ENCODE data around the gene MVB12B. TPM values are rescaled to one million over a fixed set of nuclear protein-coding genes. Genes with fewer than 3 reads are reported as not detected.

Gene MVB12B
- total RNA-seq, 2 donors from 2014 or later = 9.8 to 15.8 TPM

- no peaks in the 10 kb centered on the region for H3K4me1 ChIP-seq
- H3K4me3 ChIP-seq = no peak overlapping the region
- TF ChIP-seq CTCF (IDR thresholded peaks at IDR 0.05) = no peak
- no peak overlapping the region for H3K9ac ChIP-seq (ENCODE audit: low read depth in 2 of 2, low read length in 2 of 2)
- DNase-seq = no peak
- H3K36me3 ChIP-seq = no peaks in the 10 kb centered on the region
- H3K27me3 ChIP-seq = no peaks in the 10 kb centered on the region
- H3K27ac ChIP-seq = no peak overlapping the region
- intact Hi-C loops (cut with DNase I) = no loop called here
- no peaks in the 10 kb centered on the region for H3K9me3 ChIP-seq
These were observed 164.9 kb downstream of the MVB12B start for GRCh38 chr9:126491568-126491879.

GRCh38 chr9:126491949-126492348 lies 165.3 kb downstream of the MVB12B start:
- intact Hi-C loops (cut with DNase I) = no loop called here
- no peak for DNase-seq
- H3K4me1 ChIP-seq = no peaks in the 10 kb centered on the region
- H3K27ac ChIP-seq = no peak overlapping the region
- no peak overlapping the region for H3K9ac ChIP-seq (ENCODE audit: low read depth in 2 of 2, low read length in 2 of 2)
- no peak for TF ChIP-seq CTCF (IDR thresholded peaks at IDR 0.05)
- H3K4me3 ChIP-seq = no peak overlapping the region
- no peaks in the 10 kb centered on the region for H3K9me3 ChIP-seq
- H3K36me3 ChIP-seq = no peaks in the 10 kb centered on the region
- H3K27me3 ChIP-seq = no peaks in the 10 kb centered on the region

GRCh38 chr9:126494264-126494663 lies 167.6 kb downstream of the MVB12B start:
- no peak overlapping the region for H3K4me3 ChIP-seq
- no peak overlapping the region for H3K27ac ChIP-seq
- DNase-seq = no peak
- H3K27me3 ChIP-seq = no peaks in the 10 kb centered on the region
- intact Hi-C loops (cut with DNase I) = no loop called here
- no peaks in the 10 kb centered on the region for H3K4me1 ChIP-seq
- no peaks in the 10 kb centered on the region for H3K36me3 ChIP-seq
- H3K9me3 ChIP-seq = no peaks in the 10 kb centered on the region
- no peak for TF ChIP-seq CTCF (IDR thresholded peaks at IDR 0.05)
- H3K9ac ChIP-seq (ENCODE audit: low read depth in 2 of 2, low read length in 2 of 2) = no peak overlapping the region

GRCh38 chr9:126494746-126495145 lies 168.1 kb downstream of the MVB12B start:
- H3K27me3 ChIP-seq = no peaks in the 10 kb centered on the region
- no peak overlapping the region for H3K4me3 ChIP-seq
- no peak for DNase-seq
- intact Hi-C loops (cut with DNase I) = no loop called here
- no peak overlapping the region for H3K27ac ChIP-seq
- no peaks in the 10 kb centered on the region for H3K36me3 ChIP-seq
- no peak overlapping the region for H3K9ac ChIP-seq (ENCODE audit: low read depth in 2 of 2, low read length in 2 of 2)
- no peaks in the 10 kb centered on the region for H3K9me3 ChIP-seq
- H3K4me1 ChIP-seq = peaks cover 4% of the 10 kb centered on the region
- no peak for TF ChIP-seq CTCF (IDR thresholded peaks at IDR 0.05)

GRCh38 chr9:126495411-126496180 lies 169.0 kb downstream of the MVB12B start:
- Histone ChIP-seq H3K4me3 (no peak overlapping the region), H3K9ac (ENCODE audit: low read depth in 2 of 2, low read length in 2 of 2) (no peak overlapping the region), H3K9me3 (no peaks in the 10 kb centered on the region), H3K4me1 (peaks cover 5% of the 10 kb centered on the region), H3K27me3 (peaks cover 3% of the 10 kb centered on the region), H3K36me3 (no peaks in the 10 kb centered on the region), H3K27ac (no peak overlapping the region)
- intact Hi-C loops (cut with DNase I) = no loop called here
- DNase-seq = no peak
- no peak for TF ChIP-seq CTCF (IDR thresholded peaks at IDR 0.05)
